CD4-positive, alpha-beta T cell treated with Interleukin-1 beta for 1 hour (primary cell): ENCODE results near the gene HMX2.
A peak's percentile ranks its signal among the peaks of the same experiment; 100 is the strongest.

Source experiments
- DNase-seq, 2 donors: peaks; one replicate each; pipeline ENCODE4 v3.0.0-alpha.2; 2020 to 2022

The HMX2 gene

GRCh38 chr10:123139521-123140163 is 8.3 kb upstream of the HMX2 start:
- DNase-seq: no peak

DNA sequence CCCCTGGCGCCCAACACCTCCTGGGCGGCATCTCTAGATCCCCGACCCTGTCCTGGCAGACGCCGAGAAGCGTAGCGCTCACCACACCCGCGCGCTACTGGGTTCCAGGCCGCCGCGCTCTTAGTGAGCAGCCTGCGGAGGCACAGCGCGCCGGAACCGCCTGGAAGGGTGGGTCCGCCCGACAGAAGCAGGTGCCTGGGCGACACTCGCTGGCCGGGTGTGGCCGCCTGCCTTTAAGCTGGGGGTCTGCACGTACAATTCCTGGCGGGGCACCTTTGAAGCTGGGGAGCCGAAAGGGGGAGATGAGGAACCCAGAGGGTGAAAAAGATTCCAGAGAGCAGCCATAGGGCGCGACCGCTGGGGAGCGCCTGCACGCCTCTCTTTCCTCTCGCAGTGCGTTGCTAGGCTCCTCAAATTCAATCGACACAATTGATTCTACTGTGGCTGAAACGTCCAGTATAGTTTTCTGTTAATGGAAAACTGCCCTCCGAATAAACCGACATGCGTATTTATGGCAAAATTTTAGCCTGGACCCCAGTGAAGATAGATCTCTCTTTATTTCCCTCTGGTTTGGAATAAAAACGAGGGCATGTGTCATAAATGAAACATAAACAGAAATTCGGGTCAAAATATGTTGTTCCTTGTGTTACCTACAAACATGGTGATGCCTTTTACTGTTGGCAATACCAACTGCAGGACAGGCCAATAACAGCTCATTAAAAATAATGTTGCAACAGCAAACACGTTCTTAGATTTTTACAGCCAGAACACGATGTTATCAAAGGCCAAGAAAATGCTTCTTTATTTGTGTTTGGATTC is 7.6 kb upstream of the HMX2 start:
- DNase-seq: no peak

GRCh38 chr10:123140983-123141390 is 6.9 kb upstream of the HMX2 start:
- no peak for DNase-seq

DNA sequence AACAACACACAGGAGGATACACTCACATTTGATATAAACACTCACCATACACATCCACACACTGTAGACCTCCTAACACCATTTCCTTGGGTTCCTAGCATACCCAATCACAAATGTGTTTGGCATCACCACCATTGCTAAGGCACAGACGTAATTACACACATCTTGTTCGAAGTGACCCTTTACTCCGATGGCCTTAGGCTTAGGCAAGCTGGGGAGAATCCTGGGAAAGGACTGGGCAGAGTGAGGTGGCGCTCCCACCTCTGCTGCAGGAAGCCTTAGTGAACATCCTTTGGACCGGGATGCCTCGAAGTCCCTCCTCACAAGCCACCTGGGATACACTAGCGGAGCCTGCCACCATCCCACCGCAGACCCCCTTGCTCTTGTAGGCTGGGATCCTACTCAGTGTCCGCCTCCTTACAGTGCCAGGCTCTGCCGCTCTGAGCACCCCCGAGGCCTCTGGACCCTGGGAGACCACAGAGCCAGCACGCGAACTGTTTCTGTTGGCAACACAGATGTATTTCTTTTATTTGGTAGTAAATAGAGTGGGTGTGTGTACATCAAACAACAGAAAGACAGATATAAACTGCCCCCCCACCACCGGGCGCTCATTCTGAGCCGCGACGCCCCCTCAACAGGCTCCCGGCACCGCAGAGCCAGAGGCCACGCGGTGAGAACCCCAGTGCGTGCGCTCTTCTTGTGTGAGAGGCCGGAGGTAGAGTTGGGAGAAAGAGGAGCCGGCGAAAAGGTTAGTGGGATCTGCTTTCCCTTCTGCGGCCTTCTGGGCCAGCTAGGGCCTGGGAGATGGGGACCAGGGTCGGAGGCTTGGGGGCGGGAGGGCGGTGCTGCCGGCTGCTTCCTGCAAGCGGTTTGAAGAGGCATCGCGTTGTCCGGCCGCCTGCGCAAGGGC is 5.9 kb upstream of the HMX2 start:
- DNase-seq: no peak

GRCh38 chr10:123142701-123143161 is 5.2 kb upstream of the HMX2 start:
- DNase-seq: no peak

GRCh38 chr10:123143162-123143824 is 4.6 kb upstream of the HMX2 start:
- DNase-seq: no peak

GRCh38 chr10:123143825-123144168 is 4.1 kb upstream of the HMX2 start:
- DNase-seq: no peak

- no peak for DNase-seq
Measured at GRCh38 chr10:123144697-123145541, 3.0 kb upstream of the HMX2 start.

DNA sequence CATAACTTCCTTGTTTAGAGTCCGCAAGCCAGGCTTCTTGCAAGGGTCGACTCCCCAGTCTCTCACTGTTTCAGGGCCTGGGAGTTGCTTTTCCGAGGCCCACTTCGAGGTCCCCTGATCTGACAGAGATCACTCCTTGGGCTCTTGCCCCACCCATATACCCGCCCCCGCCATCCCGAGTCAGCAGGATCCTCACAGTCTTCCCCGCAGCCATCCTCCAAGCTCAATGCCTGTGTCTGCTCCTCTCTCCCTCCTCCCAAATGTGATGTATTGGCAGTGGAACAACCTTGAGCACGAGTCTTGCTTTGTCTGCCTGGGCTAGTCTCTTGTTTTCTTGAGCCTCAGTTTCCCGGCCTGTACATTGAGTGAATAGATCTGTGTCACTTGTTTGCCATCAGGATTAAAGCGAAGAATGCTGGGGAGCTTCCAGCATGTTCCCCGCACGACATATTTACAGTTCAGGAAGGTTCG is 2.4 kb upstream of the HMX2 start:
- DNase-seq: no peak

GRCh38 chr10:123146013-123146893 is 1.7 kb upstream of the HMX2 start:
- DNase-seq: no peak

GRCh38 chr10:123146894-123147634 is 872 bp upstream of the HMX2 start:
- DNase-seq: no peak

DNA sequence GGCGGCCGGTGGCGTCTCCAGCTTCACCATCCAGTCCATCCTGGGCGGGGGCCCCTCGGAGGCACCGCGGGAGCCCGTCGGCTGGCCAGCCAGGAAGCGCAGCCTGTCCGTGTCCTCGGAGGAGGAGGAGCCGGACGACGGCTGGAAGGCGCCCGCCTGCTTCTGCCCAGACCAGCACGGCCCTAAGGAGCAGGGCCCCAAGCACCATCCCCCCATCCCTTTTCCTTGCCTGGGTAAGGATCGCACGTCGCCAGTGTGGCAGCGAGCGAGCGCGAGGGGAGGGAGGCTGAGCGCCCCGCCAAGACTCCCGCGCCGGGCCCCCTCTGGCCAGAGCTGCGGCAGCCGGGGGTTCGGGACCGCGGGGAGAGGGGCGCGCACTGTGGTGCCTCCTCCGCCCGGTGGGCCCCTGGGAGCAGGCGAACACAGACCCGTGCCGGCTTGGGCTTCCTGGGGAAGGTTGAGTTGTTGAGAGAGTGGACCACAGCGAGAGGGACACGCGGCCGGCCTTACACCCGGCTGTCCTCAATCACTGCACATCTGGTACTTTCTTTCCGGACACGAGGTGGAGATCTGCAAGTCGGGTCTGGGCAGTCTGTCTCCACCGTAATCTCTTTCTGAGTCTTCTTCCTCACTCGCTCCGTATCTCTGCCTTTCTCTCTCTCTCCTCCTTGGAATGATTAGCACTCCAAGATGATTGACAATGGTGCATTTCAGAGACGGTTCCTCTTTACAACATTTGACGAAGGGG is 652 bp downstream of the HMX2 start:
- DNase-seq: no peak

GRCh38 chr10:123149162-123149567 is 1.2 kb downstream of the HMX2 start:
- no peak for DNase-seq

DNA sequence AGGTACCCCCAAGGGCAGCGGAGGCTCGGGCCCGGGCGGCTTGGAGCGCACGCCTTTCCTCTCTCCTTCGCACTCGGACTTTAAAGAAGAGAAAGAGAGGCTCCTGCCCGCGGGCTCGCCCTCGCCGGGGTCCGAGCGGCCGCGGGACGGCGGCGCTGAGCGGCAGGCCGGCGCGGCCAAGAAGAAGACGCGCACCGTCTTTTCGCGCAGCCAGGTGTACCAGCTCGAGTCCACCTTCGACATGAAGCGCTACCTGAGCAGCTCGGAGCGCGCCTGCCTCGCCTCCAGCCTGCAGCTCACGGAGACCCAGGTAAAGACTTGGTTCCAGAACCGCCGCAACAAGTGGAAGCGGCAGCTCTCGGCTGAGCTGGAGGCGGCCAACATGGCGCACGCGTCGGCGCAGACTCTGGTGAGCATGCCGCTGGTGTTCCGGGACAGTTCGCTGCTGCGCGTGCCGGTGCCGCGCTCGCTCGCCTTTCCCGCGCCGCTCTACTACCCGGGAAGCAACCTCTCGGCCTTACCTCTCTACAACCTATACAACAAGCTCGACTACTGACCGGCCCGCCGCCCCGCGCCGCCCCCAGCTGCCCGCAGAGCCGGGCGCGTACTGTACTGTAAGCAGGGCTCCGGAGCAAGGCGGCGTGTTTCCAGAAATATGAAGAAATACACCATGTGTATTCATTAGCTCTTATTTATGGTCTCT is 1.8 kb downstream of the HMX2 start:
- DNase-seq: peak in 1 of 2 donors; percentile 37

DNA sequence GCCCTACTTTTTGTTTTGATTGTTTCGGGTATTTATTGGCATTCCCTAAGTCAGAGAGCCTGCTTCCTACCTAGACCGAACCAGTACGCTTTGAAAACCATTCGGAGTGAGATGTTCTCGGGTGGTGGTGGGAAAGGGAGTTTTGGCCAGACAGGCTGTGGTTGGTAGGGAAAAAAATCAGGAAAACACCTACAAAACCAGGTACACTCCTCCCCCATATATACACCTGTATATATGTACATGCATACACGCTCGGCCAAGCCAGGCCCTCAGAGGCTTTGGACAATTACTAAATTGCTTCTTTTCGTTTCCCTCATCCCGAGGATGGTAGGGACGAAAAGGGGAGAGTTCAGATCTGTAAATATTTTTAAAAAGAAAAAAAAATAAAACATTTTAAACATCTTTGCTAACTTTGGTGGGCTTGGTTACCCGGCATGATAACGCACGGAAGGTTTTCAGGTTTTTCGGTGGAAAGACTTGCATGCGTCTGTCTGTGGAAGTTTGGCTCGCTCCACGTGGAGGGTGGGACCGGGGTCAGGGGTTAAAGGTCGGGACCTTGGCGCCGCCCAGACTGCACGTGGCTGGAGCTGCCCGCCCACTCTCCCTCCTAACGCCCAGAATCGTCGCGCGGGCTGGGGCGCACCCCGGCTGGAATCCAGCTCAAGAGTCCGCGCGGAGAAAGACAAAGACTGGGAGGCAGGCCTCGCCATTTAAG is 2.5 kb downstream of the HMX2 start:
- DNase-seq: no peak

DNA sequence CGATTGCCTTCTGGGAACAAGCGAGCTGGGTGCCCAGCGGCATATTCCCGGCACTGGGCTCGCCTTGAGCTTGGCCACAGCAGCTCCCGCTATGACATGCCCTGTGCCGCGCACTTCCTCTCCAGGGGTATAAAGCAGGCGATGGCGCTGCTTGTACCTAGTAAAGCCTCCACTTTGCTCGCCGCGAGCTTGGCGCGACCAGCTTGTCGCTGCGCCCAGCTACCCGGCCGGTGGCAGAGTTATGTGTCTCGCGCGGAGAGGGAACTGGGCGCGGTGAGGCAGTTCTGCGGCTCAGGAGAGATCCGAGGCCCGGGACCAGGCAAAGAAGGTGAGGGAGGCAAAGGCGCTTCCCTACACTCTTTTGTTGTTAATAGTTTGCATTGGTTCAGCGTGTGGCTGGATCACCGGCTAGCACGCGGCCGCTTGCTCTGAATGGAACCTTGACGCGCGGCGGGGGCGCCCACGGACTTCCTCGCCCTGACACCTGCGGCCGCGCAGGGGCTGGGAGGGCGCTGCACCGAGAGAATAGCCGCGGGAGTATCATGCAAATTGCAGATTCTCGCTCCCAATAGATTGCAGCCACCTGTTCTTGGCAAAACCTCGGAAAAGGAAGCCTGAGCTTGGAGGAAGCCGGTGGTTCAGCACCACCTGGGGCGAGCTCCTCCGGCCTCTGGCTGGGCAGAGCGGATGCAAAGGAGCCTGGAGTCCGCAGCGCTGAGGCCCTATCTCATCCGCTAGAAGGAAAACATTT is 3.2 kb downstream of the HMX2 start:
- no peak for DNase-seq

- no peak for DNase-seq
Measured at GRCh38 chr10:123151737-123152135, 3.8 kb downstream of the HMX2 start.
